T-helper 22 cell (primary cell): Measurements from ENCODE around the gene ARFIP2.
"Not testable (repeated sequence)": the region's sequence is repeated elsewhere in the genome, so short reads cannot be mapped to it uniquely, and the experiment has no call there.

Experiments
- DNase-seq: peaks from one replicate; pipeline ENCODE4 v3.0.0-alpha.2; 2020; ENCODE audit warnings: low read depth

ARFIP2 gene, protein sequence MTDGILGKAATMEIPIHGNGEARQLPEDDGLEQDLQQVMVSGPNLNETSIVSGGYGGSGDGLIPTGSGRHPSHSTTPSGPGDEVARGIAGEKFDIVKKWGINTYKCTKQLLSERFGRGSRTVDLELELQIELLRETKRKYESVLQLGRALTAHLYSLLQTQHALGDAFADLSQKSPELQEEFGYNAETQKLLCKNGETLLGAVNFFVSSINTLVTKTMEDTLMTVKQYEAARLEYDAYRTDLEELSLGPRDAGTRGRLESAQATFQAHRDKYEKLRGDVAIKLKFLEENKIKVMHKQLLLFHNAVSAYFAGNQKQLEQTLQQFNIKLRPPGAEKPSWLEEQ

GRCh38 chr11:6481012-6481923 lies at the start of gene ARFIP2, which contains the start of gene TIMM10B:
TSS of gene ARFIP2 (minus strand) at chr11:6481331. CDS start at chr11:6480421, 910 bp downstream.
TSS of gene TIMM10B (plus strand) at chr11:6481501. CDS start at chr11:6481517, 16 bp downstream.
- DNase-seq, result peak; percentile 97

DNA sequence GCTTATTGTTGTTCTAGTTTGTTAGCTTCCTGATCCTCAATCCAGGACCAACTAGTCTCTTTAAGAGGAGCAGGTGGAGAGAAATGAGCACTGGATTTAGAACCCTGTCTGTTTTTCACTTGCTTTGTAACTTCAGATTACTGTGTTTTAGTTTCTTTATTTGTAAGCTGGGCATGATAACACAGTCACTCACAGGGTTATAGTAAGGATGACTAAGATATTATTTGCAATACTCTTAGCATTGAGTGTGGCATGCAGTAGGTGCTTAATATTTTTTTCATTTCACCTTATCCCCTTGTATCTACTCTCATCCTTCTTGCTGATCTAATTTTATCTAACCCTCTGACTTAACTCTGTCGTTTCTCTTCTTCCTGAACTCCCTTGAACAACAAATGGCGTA lies 49.7 kb upstream of the ARFIP2 start:
- no peak for DNase-seq

- no peak for DNase-seq
These were observed 48.1 kb upstream of the ARFIP2 start for GRCh38 chr11:6529266-6529665.

DNA sequence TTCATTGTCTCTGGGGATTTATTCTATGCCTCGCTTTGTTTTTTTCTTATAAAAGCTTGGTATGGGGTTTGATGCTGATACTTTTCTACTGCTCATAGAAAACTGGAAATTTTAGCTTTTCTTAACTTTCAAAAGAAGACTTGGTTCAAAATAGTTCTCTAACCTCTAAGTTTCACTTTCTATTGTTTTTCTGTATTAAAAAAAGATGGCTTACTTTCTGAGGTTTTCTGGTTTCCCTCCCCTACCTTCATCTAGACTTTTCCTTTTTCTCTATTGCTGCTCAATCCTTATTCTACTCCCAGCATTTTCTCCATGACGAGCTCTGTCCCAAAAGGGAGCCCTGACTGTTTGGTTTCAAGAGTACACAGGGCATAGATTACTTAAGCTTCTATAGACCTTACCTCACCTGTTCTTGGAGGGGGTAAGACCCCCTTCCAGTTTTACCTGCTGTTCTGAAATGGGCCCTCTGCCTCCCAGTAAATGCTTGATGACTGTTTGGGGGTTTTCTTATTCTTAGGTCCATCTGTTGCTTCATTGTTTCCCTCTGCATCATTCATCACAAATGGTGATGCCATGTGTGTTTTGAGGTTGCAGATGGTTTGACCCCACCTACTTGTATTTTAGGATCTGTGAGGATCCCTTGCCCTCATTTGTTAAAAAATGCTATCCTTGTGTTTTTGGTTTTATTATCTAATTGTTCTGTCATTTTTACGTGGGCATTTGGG lies 45.4 kb upstream of the ARFIP2 start:
- DNase-seq, result no peak

DNA sequence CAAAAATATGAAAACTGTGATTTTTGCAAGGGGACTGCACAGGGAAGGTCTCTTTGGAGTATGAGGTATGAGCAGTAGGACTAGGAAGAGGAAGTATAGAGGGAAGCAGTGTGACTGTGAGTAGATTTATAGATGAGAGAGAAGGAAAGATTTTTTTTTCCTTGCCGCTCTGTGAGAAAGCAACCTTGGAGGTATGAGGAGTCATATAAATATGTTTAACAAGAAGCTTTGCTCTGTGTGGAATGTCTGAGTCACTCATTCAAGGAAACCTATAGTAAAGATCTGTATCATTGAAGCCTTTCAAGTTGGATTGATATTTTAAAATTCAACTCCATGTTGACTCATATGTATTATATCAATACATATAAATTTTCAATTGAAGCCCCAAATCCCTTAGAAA lies 42.1 kb upstream of the ARFIP2 start:
- no peak for DNase-seq

DNA sequence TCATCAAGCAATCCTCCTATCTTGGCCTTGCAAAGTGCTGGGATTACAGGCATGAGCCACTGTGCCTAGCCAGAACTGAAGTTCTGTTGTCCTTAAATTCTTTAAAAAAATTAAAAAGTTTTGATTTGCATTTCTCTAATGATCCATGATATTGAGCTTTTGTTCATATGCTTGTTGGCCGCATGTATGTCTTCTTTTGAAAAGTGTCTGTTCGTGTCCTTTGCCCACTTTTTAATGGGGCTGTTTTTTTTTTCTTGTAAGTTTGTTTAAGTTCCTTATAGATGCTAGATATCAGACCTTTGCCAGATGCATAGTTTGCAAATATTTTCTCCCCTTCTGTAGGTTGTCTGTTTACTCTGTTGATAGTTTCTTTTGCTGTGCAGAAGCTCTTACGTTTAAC lies 40.8 kb upstream of the ARFIP2 start:
- not testable (repeated sequence) for DNase-seq

GRCh38 chr11:6520265-6520664 lies 39.1 kb upstream of the ARFIP2 start:
- DNase-seq, result no peak

DNA sequence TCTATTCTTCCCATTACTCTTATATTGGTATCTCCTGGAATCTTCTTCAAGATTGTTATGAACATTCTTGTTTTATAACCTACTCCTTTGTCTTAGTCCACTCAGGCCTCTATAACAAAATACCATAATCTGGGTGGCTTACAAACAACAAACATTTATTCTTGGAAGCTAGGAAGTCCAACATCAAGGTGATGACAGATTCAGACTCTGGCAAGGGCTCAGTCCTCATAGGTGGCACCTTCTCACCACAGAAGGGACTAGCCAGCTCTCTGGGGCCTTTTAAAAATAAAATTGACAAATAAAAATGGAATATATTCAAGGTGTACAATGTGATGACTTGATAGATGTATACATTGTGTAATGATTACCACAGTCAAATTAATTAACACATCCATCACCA lies 35.7 kb upstream of the ARFIP2 start:
- DNase-seq, result no peak

DNA sequence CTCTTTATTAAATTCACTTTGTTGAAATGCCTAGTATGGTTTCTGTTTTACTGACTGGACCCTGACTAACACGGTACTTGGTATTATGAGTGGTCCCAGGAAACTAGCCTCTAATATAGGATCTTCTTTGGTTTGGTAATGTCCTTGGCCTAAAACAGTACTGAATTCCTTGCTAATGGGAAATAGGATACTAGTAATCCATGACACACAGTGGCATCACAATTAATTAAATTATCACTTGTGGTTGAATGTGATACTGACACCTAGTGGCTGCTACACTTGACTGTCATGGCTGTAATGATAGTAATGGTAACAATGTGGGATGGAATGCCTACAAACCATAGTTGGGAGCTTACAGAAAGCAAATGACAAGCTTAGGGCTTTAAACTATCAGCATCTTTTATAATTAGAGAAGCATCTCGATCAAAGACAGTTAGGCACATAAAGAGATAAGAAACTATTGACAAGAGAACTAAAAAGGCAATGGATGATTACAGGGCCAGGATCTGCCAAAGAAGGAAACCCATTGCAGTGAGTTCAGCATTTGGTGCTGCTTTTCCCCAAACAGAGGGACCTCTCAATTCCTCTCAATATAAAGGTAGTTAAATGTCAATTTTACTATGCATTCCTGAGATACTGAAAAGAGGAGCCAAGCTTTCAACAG lies 24.6 kb upstream of the ARFIP2 start:
- DNase-seq, result no peak

DNA sequence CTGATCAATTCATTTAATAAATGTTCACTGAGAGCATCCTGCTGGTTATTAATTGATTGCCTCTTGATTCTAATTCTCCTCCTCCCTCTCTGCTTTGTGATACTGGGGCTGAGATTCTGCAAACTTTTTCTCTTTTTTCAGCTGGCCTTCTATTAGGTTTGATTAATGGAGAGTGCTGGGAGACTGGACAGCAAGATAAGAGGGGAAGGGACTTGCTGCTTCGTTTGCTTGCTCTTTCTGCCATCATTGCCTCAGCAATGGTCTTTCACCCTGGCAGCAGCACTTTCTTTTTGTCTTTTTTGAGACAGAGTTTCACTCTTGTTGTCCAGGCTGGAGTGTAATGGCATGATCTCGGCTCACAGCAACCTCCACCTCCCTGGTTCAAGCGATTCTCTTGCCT lies 23.0 kb upstream of the ARFIP2 start:
- no peak for DNase-seq

DNA sequence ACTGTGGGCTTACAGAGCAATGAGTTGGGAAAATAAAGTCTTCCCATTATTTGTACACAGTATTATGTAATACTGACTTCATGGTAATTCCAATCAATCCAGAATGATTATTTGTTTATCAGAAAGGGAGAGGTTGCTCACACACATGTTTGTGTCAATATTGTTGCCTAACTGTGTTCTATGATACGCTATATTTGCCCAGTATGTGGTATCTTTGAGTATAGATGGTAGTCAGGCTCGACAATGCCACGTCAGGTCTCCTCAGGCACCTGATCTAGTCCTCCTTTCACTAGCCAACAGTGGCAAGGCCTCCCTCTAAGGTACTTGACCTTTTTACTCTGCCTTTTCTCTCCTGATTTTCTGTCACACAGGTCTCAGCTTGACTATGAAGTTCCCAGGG lies 21.3 kb upstream of the ARFIP2 start:
- DNase-seq, result no peak

GRCh38 chr11:6498544-6498943 lies 17.4 kb upstream of the ARFIP2 start:
- DNase-seq, result no peak

DNA sequence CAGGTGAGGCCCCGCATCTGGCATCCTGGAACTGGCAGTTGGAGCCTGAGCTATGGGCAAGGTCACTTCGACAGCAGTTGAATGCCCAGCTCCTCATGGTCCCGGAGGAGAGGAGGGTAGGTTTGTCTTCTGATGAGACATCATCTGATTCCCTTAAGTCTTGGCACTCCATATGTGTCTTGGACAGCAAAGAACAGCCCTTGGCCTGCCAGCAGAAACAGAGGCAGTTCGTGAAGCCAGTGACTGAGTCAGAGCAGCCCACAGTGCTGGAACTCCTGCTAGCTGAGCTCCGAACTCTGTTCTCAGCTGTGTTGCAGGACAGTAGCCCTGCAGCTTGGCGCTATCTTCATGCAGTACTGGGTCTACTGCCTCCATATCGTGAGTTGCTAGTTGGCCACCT lies 17.0 kb upstream of the ARFIP2 start:
- DNase-seq, result no peak

DNA sequence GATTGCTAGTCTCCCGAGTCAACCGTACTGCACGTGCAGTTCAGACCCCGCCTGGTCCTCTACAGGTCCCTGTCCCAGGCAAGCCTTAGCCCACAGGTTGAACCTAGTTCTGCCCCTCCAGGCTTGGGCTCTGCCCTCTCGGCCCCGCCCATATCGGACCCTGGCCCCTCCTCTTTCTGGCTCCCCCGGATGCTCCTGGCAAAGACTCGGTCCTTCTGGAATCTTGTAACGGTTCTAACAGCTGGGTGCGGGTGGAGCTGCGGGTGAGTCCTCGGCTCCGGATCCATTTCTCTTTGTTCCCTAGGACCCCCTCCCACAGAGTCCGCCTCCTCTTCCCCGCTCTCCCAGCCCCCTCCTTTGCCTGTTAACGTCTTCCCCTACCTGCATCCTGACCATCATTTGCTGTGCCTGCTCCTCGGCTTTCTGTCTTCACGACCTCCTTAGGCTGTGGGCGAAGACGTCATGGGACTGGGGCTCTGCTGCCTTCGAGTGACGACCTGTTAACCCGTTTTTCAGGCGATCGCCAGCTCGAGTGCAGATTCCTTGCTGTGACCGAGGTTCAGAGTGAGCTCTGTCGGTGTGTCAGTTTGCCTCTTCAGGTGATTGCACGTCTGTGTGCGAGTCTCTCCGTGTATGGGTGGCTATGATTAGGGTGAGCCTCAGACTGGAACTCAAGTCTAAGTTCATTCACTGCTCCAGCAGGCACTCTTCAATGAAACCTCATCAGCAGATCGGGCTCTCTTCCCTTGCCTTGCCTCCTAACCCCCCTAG lies 16.1 kb upstream of the ARFIP2 start, which contains the start of gene DNHD1:
Gene DNHD1 (plus strand): TSS at position 212 of the 771 bp plus-strand sequence. CDS start 936 bp downstream, outside the sequence.
- no peak for DNase-seq

DNA sequence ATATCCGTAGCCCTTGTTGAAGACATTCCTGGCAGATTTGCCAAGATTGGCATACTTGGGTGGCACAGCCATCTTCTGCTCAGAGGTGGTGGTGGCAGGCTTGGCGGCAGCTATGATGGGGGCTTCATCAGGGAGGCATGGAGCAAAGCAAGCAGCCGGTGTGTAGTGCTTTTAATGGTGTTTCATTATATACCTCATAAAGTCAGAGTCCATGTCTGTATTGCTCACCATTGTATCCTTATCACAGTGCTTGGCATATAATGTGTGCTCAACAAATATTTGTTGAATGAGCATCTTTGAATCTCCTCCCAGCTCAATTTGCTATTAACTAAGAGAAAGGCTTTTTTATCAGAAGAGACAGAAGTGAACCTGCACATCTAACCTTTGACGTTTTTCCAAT lies 8.2 kb upstream of the ARFIP2 start:
- DNase-seq, result no peak

DNA sequence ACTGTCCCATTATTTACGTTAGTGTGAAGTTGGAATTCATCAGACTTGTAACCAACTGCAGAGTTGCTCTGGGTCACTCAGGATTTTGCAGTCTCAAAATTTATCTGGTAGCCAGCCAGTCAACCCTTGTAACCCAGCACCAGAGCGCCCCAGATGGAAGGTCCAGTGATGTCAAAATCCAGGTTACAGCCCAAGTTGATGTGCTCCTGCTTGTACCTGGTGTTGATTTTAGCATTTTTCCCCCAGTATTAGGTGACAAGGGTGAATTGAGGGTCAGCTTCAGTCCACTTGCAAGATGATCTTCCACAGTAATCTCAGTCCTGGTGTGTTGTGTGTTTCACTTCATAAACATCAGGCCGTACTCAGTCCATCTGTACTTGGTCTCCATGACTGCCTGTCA lies 7.7 kb upstream of the ARFIP2 start:
- no peak for DNase-seq

DNA sequence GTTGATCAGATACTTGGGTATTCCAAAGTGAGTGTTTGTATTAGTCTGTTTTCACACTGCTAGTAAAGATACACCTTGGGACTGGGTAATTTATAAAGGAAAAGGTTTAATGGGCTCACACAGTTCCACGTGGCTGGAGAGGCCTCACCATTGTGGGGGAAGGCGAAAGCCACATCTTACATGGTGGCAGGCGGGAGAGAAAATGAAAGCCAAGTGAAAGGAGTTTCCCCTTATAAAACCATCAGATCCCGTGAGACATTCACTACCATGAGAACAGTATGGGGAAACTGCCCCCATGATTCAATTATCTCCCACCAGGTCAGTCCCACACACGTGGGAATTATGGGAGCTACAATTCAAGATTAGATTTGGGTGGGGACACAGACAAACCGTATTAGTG lies 7.2 kb upstream of the ARFIP2 start:
- no peak for DNase-seq

DNA sequence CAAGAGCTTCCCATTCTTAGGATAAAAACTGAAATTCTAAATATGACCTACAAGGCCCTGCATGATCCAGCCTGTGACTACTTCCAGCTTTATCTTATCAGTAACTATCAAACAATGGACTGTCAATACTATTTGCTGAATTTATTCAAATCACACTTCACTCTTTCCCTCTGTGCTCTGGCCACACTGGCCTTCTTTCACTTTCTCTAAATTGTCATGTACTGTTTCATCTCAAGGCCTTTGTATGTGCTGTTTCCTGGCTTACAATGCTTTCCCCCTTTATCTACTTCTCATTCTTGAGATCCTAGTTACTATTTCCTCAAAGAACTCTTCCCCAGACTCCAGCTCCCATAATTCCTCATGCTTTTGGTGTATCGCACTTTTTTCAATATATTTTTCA lies 5.8 kb upstream of the ARFIP2 start:
- DNase-seq, result no peak

DNA sequence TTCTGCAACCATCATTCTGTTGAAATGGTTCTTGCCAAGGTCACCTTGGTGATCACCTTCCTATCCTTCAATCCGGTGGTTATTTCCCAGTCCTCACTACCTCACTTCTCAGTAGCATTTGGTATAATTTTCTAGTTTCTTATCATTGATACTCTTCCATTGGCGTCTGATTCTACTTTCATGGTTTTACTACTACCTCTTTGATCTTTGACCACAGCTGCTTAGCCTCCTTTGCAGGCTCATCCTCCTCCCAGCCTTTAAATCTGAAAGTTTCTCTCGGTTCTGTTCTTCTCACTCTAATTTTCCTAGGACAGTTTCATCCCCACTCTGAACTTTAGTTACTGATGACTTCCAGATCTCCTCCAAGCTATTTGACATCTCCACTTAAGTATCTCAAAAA lies 5.1 kb upstream of the ARFIP2 start:
- no peak for DNase-seq

DNA sequence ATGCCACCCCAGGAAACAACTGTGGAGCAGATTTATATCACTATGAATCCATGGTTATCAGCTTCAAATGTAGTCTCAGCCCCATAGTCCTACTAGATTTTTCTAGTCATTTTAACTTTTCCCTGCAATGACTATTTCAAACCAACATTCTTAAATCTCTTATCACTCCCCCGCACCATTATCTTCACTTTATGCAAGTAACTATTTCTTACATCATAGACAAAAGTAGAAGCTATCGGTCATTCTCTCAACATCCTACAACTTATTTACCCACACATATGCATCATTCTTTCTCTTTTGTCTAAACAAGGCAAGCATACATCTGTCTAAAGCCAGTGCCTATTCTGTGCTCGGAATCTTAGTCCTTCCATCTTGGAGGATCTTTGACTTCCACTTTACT lies 4.5 kb upstream of the ARFIP2 start:
- no peak for DNase-seq

- DNase-seq, result no peak
These were observed 1.9 kb upstream of the ARFIP2 start for GRCh38 chr11:6483015-6483414.
